Measurements from ENCODE around the gene CARD11. TPM values are rescaled to one million over a fixed set of nuclear protein-coding genes. Genes with fewer than 3 reads are reported as not detected.

CARD11 gene
- total RNA-seq, 2 experiments from 2014 or later, result 98.3 to 103 TPM

DNA sequence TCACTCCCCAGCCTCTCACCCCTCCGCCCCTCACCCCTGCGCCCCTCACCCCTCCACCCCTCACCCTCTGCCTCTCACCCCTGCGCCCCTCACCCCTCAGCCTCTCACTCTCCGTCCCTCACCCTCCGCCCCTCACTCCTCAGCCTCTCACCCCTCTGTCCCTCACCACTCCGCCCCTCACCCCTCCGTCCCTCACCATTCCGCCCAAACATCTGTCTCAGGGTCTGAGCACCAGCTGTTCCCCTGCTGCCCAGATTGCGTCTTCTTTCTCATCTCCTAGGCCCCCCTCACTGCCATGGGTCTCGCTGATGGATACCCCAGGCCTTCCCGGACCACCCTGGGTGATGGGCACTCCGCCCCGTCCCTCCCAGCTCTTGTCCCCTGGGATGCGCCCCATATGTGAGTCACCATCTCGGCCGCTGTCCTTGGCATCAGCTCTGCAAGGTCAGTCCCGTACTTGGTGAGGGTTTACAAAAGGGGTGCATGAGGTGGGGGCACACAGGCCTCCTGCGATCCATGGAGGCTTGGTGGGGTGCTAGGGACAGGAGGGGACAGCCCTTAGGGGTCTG, 134.1 kb downstream of the CARD11 start:
- Mint-ChIP-seq H3K4me3 (no peak overlapping the region), H3K27me3 (no peaks in the 10 kb centered on the region), H3K36me3 (ENCODE audit: low read depth) (peaks cover 57% of the 10 kb centered on the region), H3K9me3 (peaks cover 1% of the 10 kb centered on the region), H3K4me1 (ENCODE audit: low read depth) (no peaks in the 10 kb centered on the region), H3K27ac (no peak overlapping the region)
- ATAC-seq (no peak), DNase-seq (no peak)
- ChIA-PET POLR2A (interaction anchor here (0.9 kb wide), 1 partner anchor 11 kb away, joined by 3 read pairs; no protein-coding TSS in a partner anchor), CTCF (no interaction called here)
- TF ChIP-seq, protein P1, sequence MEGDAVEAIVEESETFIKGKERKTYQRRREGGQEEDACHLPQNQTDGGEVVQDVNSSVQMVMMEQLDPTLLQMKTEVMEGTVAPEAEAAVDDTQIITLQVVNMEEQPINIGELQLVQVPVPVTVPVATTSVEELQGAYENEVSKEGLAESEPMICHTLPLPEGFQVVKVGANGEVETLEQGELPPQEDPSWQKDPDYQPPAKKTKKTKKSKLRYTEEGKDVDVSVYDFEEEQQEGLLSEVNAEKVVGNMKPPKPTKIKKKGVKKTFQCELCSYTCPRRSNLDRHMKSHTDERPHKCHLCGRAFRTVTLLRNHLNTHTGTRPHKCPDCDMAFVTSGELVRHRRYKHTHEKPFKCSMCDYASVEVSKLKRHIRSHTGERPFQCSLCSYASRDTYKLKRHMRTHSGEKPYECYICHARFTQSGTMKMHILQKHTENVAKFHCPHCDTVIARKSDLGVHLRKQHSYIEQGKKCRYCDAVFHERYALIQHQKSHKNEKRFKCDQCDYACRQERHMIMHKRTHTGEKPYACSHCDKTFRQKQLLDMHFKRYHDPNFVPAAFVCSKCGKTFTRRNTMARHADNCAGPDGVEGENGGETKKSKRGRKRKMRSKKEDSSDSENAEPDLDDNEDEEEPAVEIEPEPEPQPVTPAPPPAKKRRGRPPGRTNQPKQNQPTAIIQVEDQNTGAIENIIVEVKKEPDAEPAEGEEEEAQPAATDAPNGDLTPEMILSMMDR (IDR thresholded peaks at IDR 0.05), result no peak
- intact Hi-C loops (cut with micrococcal nuclease), result no loop called here

DNA sequence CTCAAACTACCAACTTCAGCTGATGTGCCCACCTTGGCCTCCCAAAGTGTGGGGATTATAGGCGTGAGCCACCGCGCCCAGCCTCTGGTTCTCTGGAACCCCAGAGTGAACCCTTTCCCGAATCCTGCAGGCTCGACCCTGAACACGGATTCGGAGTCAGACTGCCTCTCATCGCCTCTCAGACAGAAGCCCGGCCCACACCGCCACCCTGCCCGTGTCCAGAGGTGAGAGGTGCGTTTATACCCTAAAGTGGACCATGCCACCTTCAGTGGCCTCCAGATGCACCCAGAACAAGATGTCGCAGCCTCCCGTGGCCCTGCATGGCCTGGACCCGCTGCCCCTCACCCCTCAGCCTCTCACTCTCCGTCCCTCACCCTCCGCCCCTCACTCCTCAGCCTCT, 134.6 kb downstream of the CARD11 start:
- peaks cover 57% of the 10 kb centered on the region for H3K36me3 Mint-ChIP-seq (ENCODE audit: low read depth)
- peaks cover 1% of the 10 kb centered on the region for H3K9me3 Mint-ChIP-seq
- peaks cover 5% of the 10 kb centered on the region for H3K4me1 Mint-ChIP-seq (ENCODE audit: low read depth)
- no peaks in the 10 kb centered on the region for H3K27me3 Mint-ChIP-seq
- DNase-seq (no peak), ATAC-seq (no peak)
- CTCF ChIA-PET, result no interaction called here
- no peak overlapping the region for H3K27ac Mint-ChIP-seq
- no peak overlapping the region for H3K4me3 Mint-ChIP-seq
- intact Hi-C loops (cut with micrococcal nuclease), result no loop called here
- POLR2A ChIA-PET, result interaction anchor here (0.9 kb wide), 1 partner anchor 11 kb away, joined by 3 read pairs; no protein-coding TSS in a partner anchor
- TF ChIP-seq, protein P1 (IDR thresholded peaks at IDR 0.05), result no peak

DNA sequence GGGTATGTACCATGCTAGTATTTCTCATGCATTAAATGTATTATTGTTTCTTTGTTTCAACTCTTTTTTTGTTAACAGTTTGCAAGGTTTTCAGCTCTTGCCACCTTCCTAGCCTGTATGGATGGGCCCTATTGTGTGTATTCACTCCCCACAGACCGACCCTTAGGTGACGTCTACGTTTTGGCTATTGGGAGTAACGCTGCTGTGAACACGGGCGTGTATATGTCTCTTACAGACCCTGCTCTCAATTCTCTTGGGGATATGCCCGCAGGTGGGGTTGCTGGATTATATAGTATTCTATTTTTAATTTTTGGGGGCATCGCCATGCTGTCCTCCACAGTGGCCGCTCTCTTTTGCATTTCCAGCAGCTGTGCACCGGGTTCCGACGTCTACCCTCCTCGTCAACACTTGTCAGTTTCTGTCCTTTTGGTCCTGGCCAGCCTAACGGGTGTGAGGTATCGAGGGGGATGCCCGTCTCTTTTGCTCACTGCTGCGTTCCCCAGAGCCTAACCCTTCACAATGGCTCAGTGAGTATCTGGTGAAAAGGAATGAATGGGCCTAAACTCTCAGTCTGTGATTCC, 135.5 kb downstream of the CARD11 start:
- peaks cover 13% of the 10 kb centered on the region for H3K4me1 Mint-ChIP-seq (ENCODE audit: low read depth)
- ChIA-PET CTCF (no interaction called here), POLR2A (interaction anchor here (0.9 kb wide), 1 partner anchor 13 kb away, joined by 3 read pairs; no protein-coding TSS in a partner anchor)
- no peaks in the 10 kb centered on the region for H3K27me3 Mint-ChIP-seq
- ATAC-seq (no peak), DNase-seq (no peak)
- no peak overlapping the region for H3K4me3 Mint-ChIP-seq
- TF ChIP-seq, protein P1 (IDR thresholded peaks at IDR 0.05), result no peak
- peaks cover 57% of the 10 kb centered on the region for H3K36me3 Mint-ChIP-seq (ENCODE audit: low read depth)
- peak overlapping the region; percentile 22 for H3K27ac Mint-ChIP-seq
- intact Hi-C loops (cut with micrococcal nuclease), result no loop called here
- H3K9me3 Mint-ChIP-seq, result peaks cover 1% of the 10 kb centered on the region

DNA sequence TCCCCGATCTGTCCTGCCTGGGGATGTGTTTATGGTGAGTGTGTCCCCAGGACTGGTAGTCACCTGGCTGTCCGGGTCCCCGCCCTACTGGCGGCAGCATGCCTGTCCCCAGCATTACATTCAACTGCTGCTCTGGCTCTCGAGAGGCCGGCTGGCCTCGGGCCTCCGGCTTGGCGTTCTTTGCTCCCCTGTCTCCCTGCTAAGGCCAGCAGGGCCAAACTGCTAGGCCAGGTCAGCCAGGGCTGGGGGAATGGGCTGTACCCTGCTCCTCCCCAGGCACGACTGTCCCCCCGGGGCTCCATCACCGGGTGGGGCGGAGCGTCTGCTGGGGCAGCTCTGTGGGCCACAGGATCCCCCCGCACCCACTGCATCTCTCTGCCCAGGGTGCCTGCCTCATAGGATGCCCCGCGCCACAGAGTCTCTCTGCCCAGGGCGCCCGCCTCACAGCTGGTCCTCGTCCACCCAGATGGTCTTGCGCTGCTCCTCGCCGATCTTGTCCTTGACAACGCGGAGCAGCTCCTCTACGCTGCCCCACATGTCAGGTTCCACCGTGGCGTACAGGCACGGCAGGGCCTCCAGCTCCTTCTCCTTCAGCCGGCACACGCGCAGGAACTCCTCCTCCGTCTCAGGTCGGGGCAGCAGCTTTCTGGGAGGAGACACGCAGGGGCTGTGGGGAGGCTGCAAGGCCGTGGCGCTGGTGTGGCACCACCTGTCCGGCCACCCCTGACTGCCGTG, 137.3 kb downstream of the CARD11 start:
- Mint-ChIP-seq H3K36me3 (ENCODE audit: low read depth) (peaks cover 52% of the 10 kb centered on the region), H3K4me1 (ENCODE audit: low read depth) (peaks cover 16% of the 10 kb centered on the region), H3K27ac (peak overlapping the region; percentile 46), H3K4me3 (no peak overlapping the region), H3K27me3 (no peaks in the 10 kb centered on the region), H3K9me3 (peaks cover 1% of the 10 kb centered on the region)
- intact Hi-C loops (cut with micrococcal nuclease), result no loop called here
- CTCF ChIA-PET, result no interaction called here
- POLR2A ChIA-PET, result no interaction called here
- no peak for ATAC-seq
- DNase-seq, result no peak
- TF ChIP-seq, protein P1 (IDR thresholded peaks at IDR 0.05), result no peak

DNA sequence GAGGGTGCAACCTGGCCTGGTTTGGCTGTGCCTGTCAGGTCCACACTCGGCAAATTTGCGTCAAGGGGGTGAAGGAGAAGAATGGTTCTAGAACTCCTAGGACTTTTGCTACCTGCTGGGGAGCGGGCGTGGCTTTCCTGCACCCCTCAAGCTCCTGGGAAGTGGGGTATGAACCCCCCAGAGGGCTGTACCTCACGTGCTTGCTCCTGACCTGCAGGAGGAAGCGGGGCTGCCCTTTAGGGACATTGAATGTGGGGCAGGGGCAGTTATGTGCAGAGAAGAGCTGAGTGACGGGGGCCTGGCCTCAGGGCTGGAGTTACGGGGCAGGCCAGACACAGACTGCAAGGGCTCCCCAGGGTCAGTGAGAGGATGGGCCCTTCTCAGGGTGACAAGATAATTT, 138.2 kb downstream of the CARD11 start:
- DNase-seq, result no peak
- peak overlapping the region; percentile 61 for H3K27ac Mint-ChIP-seq
- H3K36me3 Mint-ChIP-seq (ENCODE audit: low read depth), result peaks cover 46% of the 10 kb centered on the region
- POLR2A ChIA-PET, result no interaction called here
- ATAC-seq, result no peak
- intact Hi-C loops (cut with micrococcal nuclease), result no loop called here
- H3K4me1 Mint-ChIP-seq (ENCODE audit: low read depth), result peaks cover 16% of the 10 kb centered on the region
- H3K27me3 Mint-ChIP-seq, result no peaks in the 10 kb centered on the region
- peaks cover 1% of the 10 kb centered on the region for H3K9me3 Mint-ChIP-seq
- CTCF ChIA-PET, result no interaction called here
- no peak overlapping the region for H3K4me3 Mint-ChIP-seq
- TF ChIP-seq, protein P1 (IDR thresholded peaks at IDR 0.05), result no peak
